Neuronal stem cell (in vitro differentiated cells): Measurements from ENCODE around the gene SMYD4.
"Not testable (repeated sequence)": the region's sequence is repeated elsewhere in the genome, so short reads cannot be mapped to it uniquely, and the experiment has no call there.

Source experiments
- DNase-seq: peaks from one replicate; pipeline ENCODE4 v3.0.0-alpha.2; 2013; ENCODE audit warnings: low spot score
- H2AFZ ChIP-seq: one replicate; pipeline ENCODE4 v1.6.1; 2013; ENCODE audit warnings: mild to moderate bottlenecking, low read length, inconsistent platforms
- H2AK5ac ChIP-seq: 2 replicates; pipeline ENCODE4 v1.6.1; 2013; ENCODE audit warnings: low read depth, mild to moderate bottlenecking, inconsistent platforms, low read length, moderate library complexity, mixed read lengths
- H2BK120ac ChIP-seq: 2 replicates; pipeline ENCODE4 v1.6.1; 2013; ENCODE audit warnings: low read depth, mild to moderate bottlenecking, inconsistent platforms, low read length, moderate library complexity, mixed read lengths
- H2BK12ac ChIP-seq: one replicate; pipeline ENCODE4 v1.6.1; 2013; ENCODE audit warnings: low read length, inconsistent platforms
- H2BK15ac ChIP-seq: 2 replicates; pipeline ENCODE4 v1.6.1; 2013; ENCODE audit warnings: mild to moderate bottlenecking, low read length, inconsistent platforms, mixed read lengths
- H2BK5ac ChIP-seq: one replicate; pipeline ENCODE4 v1.6.1; 2013; ENCODE audit warnings: inconsistent platforms, mild to moderate bottlenecking, low read length, moderate library complexity
- H3K14ac ChIP-seq: one replicate; pipeline ENCODE4 v1.6.1; 2013; ENCODE audit warnings: low read length, inconsistent platforms
- H3K18ac ChIP-seq: 2 replicates; pipeline ENCODE4 v1.6.1; 2013; ENCODE audit warnings: low read length, inconsistent platforms
- H3K23ac ChIP-seq: 2 replicates; pipeline ENCODE4 v1.6.1; 2013; ENCODE audit warnings: low read depth, mild to moderate bottlenecking, mixed read lengths, low read length, inconsistent platforms; ENCODE audit not compliant: poor library complexity
- H3K27ac ChIP-seq: replicated peaks from 3 replicates; pipeline ENCODE4 v1.5.1; 2013; ENCODE audit warnings: low read length, inconsistent platforms
- H3K27me3 ChIP-seq, 3 experiments: 2 replicates each; pipeline ENCODE4 v1.6.1; 2013; ENCODE audit warnings: low read length in 3 of 3, mild to moderate bottlenecking in 2 of 3, inconsistent platforms in 1 of 3, low read depth in 1 of 3, mixed read lengths in 1 of 3, moderate library complexity in 1 of 3; ENCODE audit not compliant: control insufficient read depth in 3 of 3, insufficient read depth in 3 of 3
- H3K36me3 ChIP-seq, 2 donors: replicated peaks in 1 of 2; 2 replicates each; pipeline ENCODE4 v1.6.1; 2013; ENCODE audit warnings: low read length in 2 of 2; ENCODE audit not compliant: control insufficient read depth in 2 of 2, insufficient read depth in 2 of 2
- H3K4ac ChIP-seq: 2 replicates; pipeline ENCODE4 v1.6.1; 2013; ENCODE audit warnings: inconsistent platforms, mild to moderate bottlenecking, low read length, moderate library complexity
- H3K4me1 ChIP-seq, 2 donors: 1 replicate in 1 of 2; 2 replicates in 1 of 2; pipeline ENCODE4 v1.6.1; 2013; ENCODE audit warnings: low read length in 2 of 2, low read depth in 1 of 2; ENCODE audit not compliant: control insufficient read depth in 2 of 2, insufficient read depth in 1 of 2
- H3K4me2 ChIP-seq: one replicate; pipeline ENCODE4 v1.6.1; 2013; ENCODE audit warnings: mild to moderate bottlenecking, low read length, inconsistent platforms; ENCODE audit not compliant: insufficient read depth, poor library complexity, severe bottlenecking
- H3K4me3 ChIP-seq, 2 donors: 2 replicates each; pipeline ENCODE4 v1.5.1; 2013; ENCODE audit warnings: low read length in 2 of 2, mild to moderate bottlenecking in 2 of 2, inconsistent platforms in 1 of 2, moderate library complexity in 1 of 2
- H3K79me1 ChIP-seq: one replicate; pipeline ENCODE4 v1.6.1; 2013; ENCODE audit warnings: low read depth, mild to moderate bottlenecking, inconsistent platforms, low read length, moderate library complexity
- H3K9ac ChIP-seq: one replicate; pipeline ENCODE4 v1.6.1; 2013; ENCODE audit warnings: mild to moderate bottlenecking, low read depth, low read length, inconsistent platforms; ENCODE audit not compliant: poor library complexity
- H3K9me3 ChIP-seq, 2 donors: replicated peaks in 1 of 2; 2 replicates each; pipeline versions ENCODE3 to v1.6.1; 2013; ENCODE audit warnings: low read length in 2 of 2, mild to moderate bottlenecking in 2 of 2, inconsistent platforms in 1 of 2, low read depth in 1 of 2, mixed read lengths in 1 of 2, moderate library complexity in 1 of 2; ENCODE audit not compliant: control insufficient read depth in 2 of 2, insufficient read depth in 1 of 2
- H4K8ac ChIP-seq: one replicate; pipeline ENCODE4 v1.6.1; 2013; ENCODE audit warnings: low read depth, mild to moderate bottlenecking, inconsistent platforms, low read length, moderate library complexity
- H4K91ac ChIP-seq: one replicate; pipeline ENCODE4 v1.6.1; 2013; ENCODE audit warnings: low read length, low read depth, mild to moderate bottlenecking, inconsistent platforms; ENCODE audit not compliant: poor library complexity
- WGBS, 2 donors: extraction: QIAGEN DNeasy Blood & Tissue Kit; methylation state at CpG; one replicate each; pipeline ENCODE4 v1.1.7; 2013; ENCODE audit warnings: missing lambda C conversion rate in 2 of 2, mixed read lengths in 1 of 2; ENCODE audit not compliant: insufficient read length in 2 of 2, insufficient replicate concordance in 1 of 2; ENCODE audit errors: extremely low coverage in 2 of 2; 5-methylcytosine and 5-hydroxymethylcytosine counted together

Gene SMYD4

DNA sequence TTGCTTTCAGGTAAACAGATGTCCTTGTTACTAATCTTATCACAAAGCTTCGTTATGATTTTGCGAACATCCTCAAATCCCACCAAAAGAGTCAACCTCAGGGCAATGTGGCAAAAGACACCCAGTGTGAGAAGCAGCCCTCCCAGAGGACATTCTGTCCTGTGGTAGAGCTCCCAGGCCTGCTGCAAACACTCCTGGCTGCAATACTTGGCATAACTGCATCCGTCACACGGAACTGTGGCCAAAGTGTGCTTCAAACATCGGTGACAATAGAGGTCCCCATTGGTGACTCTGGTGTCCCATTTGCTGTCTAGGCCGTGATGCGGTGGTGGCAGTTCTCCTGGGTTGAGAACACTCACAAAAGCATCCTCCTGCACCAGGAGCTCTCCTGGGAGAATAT lies 29.5 kb downstream of the SMYD4 start:
- Histone ChIP-seq H2AK5ac (no peak overlapping the region), H3K23ac (no peak overlapping the region), H3K79me1 (peaks cover 2% of the 10 kb centered on the region), H3K9me3 (no peaks in the 10 kb centered on the region), H2BK15ac (no peak overlapping the region), H3K18ac (no peak overlapping the region), H3K4ac (no peak overlapping the region), H3K36me3 (peaks cover 18 to 80% of the 10 kb centered on the region in 2 donors), H3K27ac (no peak overlapping the region), H2BK120ac (no peak overlapping the region), H3K4me1 (no peaks in the 10 kb centered on the region), H3K14ac (no peak overlapping the region), H3K27me3 (no peaks in the 10 kb centered on the region), H3K4me2 (no peak overlapping the region), H2BK5ac (no peak overlapping the region), H4K91ac (no peak overlapping the region), H2BK12ac (no peak overlapping the region), H3K9ac (no peak overlapping the region), H3K4me3 (peak overlapping the region in 1 of 2 donors; percentile 5), H2AFZ (no peak overlapping the region), H4K8ac (no peak overlapping the region)
- WGBS, 2 donors, result no CpG with 5 or more reads among the region's 7 CpGs
- DNase-seq, result no peak

DNA sequence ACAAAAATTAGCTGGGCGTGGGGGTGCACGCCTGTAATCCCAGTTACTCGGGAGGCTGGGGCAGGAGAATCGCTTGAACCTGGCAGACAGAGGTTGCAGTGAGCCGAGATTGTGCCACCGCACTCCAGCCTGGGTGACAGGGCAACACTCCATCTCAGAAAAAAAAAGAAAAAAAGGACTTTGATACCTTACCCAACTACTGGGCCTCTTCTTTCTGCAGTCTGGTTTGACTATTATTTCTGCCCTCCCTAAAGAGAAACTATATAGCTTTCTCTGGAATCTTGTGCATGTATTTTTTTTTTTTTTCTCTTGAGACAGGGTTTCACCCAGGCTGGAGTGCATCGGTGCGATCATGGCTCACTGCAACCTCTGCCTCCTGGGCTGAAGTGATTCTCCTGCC lies 31.9 kb downstream of the SMYD4 start:
- H3K9ac ChIP-seq, H3K23ac ChIP-seq, H3K18ac ChIP-seq, H3K4me1 ChIP-seq, H2BK12ac ChIP-seq, H3K4ac ChIP-seq, H3K4me3 ChIP-seq, H4K8ac ChIP-seq, H3K14ac ChIP-seq, H2AFZ ChIP-seq, H3K79me1 ChIP-seq, DNase-seq, H2BK120ac ChIP-seq, H2BK5ac ChIP-seq, H3K27me3 ChIP-seq, H2AK5ac ChIP-seq, H2BK15ac ChIP-seq, H3K27ac ChIP-seq, H3K9me3 ChIP-seq, H4K91ac ChIP-seq, H3K4me2 ChIP-seq: not testable (repeated sequence)
- H3K36me3 ChIP-seq, result peaks cover 13 to 76% of the 10 kb centered on the region in 2 donors
- WGBS, 2 donors, result no CpG with 5 or more reads among the region's 8 CpGs

- no peak overlapping the region for H2BK12ac ChIP-seq
Measured at GRCh38 chr17:1797323-1797722, 32.4 kb downstream of the SMYD4 start.

DNA sequence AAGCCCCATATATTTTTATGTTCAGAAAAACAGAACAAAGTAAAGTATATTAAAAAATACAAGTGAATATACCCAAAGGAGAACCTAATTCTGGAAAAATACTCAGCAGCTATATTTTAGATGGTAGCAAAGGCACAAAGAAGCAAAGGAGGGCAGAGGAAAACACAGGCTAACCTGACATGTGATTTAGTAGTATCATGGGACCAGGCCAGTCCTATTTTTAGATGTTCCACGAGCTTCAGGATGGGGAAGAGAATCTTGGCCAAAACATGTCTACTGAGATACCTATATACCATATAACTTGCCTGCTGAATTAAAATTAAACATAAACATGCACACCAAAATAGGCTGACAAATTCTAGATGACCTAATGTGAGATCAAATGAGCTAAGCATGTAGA lies 32.9 kb downstream of the SMYD4 start:
- peaks cover 11 to 72% of the 10 kb centered on the region in 2 donors for H3K36me3 ChIP-seq
- no peak overlapping the region for H3K23ac ChIP-seq
- H3K9ac ChIP-seq, result no peak overlapping the region
- H2BK15ac ChIP-seq, result no peak overlapping the region
- H3K4me1 ChIP-seq, result no peaks in the 10 kb centered on the region
- H3K14ac ChIP-seq, result no peak overlapping the region
- H4K91ac ChIP-seq, result no peak overlapping the region
- no peak overlapping the region for H2BK12ac ChIP-seq
- no CpG with 5 or more reads among the region's 1 CpG for WGBS, 2 donors
- no peak overlapping the region for H3K4me3 ChIP-seq
- H2AFZ ChIP-seq, result no peak overlapping the region
- no peak for DNase-seq
- no peak overlapping the region for H3K4ac ChIP-seq
- H2BK5ac ChIP-seq, result no peak overlapping the region
- H3K4me2 ChIP-seq, result no peak overlapping the region
- no peak overlapping the region for H2AK5ac ChIP-seq
- no peaks in the 10 kb centered on the region for H3K27me3 ChIP-seq
- no peak overlapping the region for H4K8ac ChIP-seq
- no peak overlapping the region for H3K18ac ChIP-seq
- peaks cover 2% of the 10 kb centered on the region for H3K79me1 ChIP-seq
- H2BK120ac ChIP-seq, result no peak overlapping the region
- no peak overlapping the region for H3K27ac ChIP-seq
- no peaks in the 10 kb centered on the region for H3K9me3 ChIP-seq

More at GRCh38 chr17:1797323-1797722, 32.4 kb downstream of the SMYD4 start:
- no peak overlapping the region for H2AK5ac ChIP-seq
- H4K91ac ChIP-seq, result no peak overlapping the region
- no peak overlapping the region for H3K4me2 ChIP-seq
- WGBS, 2 donors, result no CpG with 5 or more reads among the region's 3 CpGs
- no peak overlapping the region for H3K18ac ChIP-seq
- H3K4me1 ChIP-seq, result no peaks in the 10 kb centered on the region
- no peak overlapping the region for H2BK5ac ChIP-seq
- peaks cover 2% of the 10 kb centered on the region for H3K79me1 ChIP-seq
- no peak overlapping the region for H2AFZ ChIP-seq
- no peak for DNase-seq
- H3K14ac ChIP-seq, result no peak overlapping the region
- H3K36me3 ChIP-seq, result peaks cover 13 to 76% of the 10 kb centered on the region in 2 donors
- H3K23ac ChIP-seq, result no peak overlapping the region
- no peak overlapping the region for H3K4ac ChIP-seq
- no peaks in the 10 kb centered on the region for H3K27me3 ChIP-seq
- no peak overlapping the region for H4K8ac ChIP-seq
- H3K9me3 ChIP-seq, result no peaks in the 10 kb centered on the region
- no peak overlapping the region for H3K27ac ChIP-seq
- H2BK120ac ChIP-seq, result no peak overlapping the region
- H2BK15ac ChIP-seq, result no peak overlapping the region
- no peak overlapping the region for H3K4me3 ChIP-seq
- H3K9ac ChIP-seq, result no peak overlapping the region
